ENCODE data around the gene TSC22D4.

- TF ChIP-seq, protein P1, sequence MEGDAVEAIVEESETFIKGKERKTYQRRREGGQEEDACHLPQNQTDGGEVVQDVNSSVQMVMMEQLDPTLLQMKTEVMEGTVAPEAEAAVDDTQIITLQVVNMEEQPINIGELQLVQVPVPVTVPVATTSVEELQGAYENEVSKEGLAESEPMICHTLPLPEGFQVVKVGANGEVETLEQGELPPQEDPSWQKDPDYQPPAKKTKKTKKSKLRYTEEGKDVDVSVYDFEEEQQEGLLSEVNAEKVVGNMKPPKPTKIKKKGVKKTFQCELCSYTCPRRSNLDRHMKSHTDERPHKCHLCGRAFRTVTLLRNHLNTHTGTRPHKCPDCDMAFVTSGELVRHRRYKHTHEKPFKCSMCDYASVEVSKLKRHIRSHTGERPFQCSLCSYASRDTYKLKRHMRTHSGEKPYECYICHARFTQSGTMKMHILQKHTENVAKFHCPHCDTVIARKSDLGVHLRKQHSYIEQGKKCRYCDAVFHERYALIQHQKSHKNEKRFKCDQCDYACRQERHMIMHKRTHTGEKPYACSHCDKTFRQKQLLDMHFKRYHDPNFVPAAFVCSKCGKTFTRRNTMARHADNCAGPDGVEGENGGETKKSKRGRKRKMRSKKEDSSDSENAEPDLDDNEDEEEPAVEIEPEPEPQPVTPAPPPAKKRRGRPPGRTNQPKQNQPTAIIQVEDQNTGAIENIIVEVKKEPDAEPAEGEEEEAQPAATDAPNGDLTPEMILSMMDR (IDR thresholded peaks at IDR 0.05): no peak
- TF ChIP-seq POLR2AphosphoS5 (IDR thresholded peaks at IDR 0.05): no peak
- TF ChIP-seq POLR2A (IDR thresholded peaks at IDR 0.05): no peak
Observed at GRCh38 chr7:100466653-100467605, 12.1 kb downstream of the TSC22D4 start.
